K562 (cell line): ENCODE measurements around the gene LAMB4. TPM values are rescaled to one million over a fixed set of nuclear protein-coding genes. Genes with fewer than 3 reads are reported as not detected.

ENCODE experiments used
- EZH2 ChIP-seq: IDR thresholded peaks from 2 replicates; pipeline ENCODE4 v1.6.1; 2012; ENCODE audit warnings: low read depth, mild to moderate bottlenecking, inconsistent platforms, low read length, borderline replicate concordance
- FOXA1 ChIP-seq: fragments of 450-650 bp; IDR thresholded peaks from 2 replicates; pipeline ENCODE4 v1.6.1; 2016; ENCODE audit warnings: mild to moderate bottlenecking, borderline replicate concordance
- MAFG ChIP-seq: fragments of 450-650 bp; conservative IDR thresholded peaks from 2 replicates; pipeline ENCODE4 v1.6.1; 2016; ENCODE audit warnings: missing genetic modification characterization, missing compliant biosample characterization
- PCBP1 ChIP-seq: fragments of 200-400 bp; formaldehyde crosslinking; IDR thresholded peaks from 2 replicates; pipeline ENCODE4 v1.6.1; 2018; ENCODE audit warnings: mild to moderate bottlenecking, low read depth, low read length; ENCODE audit not compliant: poor library complexity, severe bottlenecking
- SMAD4 ChIP-seq: fragments of 250-450 bp; sonication (Bioruptor Pico); conservative IDR thresholded peaks from 2 replicates; pipeline ENCODE4 v1.8.0; 2021; ENCODE audit warnings: inconsistent platforms, mild to moderate bottlenecking, moderate library complexity
- SMARCE1 ChIP-seq: fragments of 450-650 bp; IDR thresholded peaks from 2 replicates; pipeline ENCODE4 v1.7.1; 2016; ENCODE audit warnings: mild to moderate bottlenecking
- polyA plus RNA-seq, 8 experiments: library from polyadenylated mRNA; depleted of rRNA in 4 of 8; stranded (reverse) in 5 of 8; unstranded in 3 of 8; fragments of >200 nt; fragmentation: Nextera tagmentation in 2 of 8; fragmentation: Illumina TruSeq in 1 of 8; extraction: Ambion mirVana in 2 of 8; extraction: Trizol in 1 of 8; gene quantifications; 2 replicates each; pipeline versions ENCODE4 v1.2.1 to v1.2.3, GENCODE V29; 2011 to 2014; ENCODE audit warnings: inconsistent platforms in 1 of 8, missing spikeins in 1 of 8
- total RNA-seq, 7 experiments: library from RNA; depleted of rRNA in 6 of 7; stranded (reverse); fragments of >200 nt in 6 of 7; fragmentation: Illumina TruSeq in 2 of 7; extraction: Trizol in 2 of 7; gene quantifications; 2 replicates each; pipeline versions ENCODE4 v1.2.1 to v1.2.3, GENCODE V29; 2011 to 2021; ENCODE audit warnings: low replicate concordance in 1 of 7
- TF ChIP-seq, protein P1 (sequence below): fragments of 450-650 bp; IDR thresholded peaks from 2 replicates; pipeline ENCODE4 v1.7.1; 2018; ENCODE audit warnings: mild to moderate bottlenecking, low read depth; ENCODE audit not compliant: partially characterized antibody
- TF ChIP-seq, protein P2 (sequence below): fragments of 250-450 bp; sonication (Bioruptor Pico); IDR thresholded peaks from 2 replicates; pipeline ENCODE4 v1.9.0; 2021; ENCODE audit warnings: mild to moderate bottlenecking
- TF ChIP-seq, protein P3 (sequence below): fragments of 450-650 bp; formaldehyde crosslinking; IDR thresholded peaks from 2 replicates; pipeline ENCODE4 v1.4.0; 2022; ENCODE audit warnings: mild to moderate bottlenecking, moderate library complexity
- TF ChIP-seq, protein P4 (sequence below): fragments of 250-450 bp; sonication (Bioruptor Pico); IDR thresholded peaks from 2 replicates; pipeline ENCODE4 v1.4.0; 2020; ENCODE audit warnings: mild to moderate bottlenecking, moderate library complexity
- TF ChIP-seq, protein P5 (sequence below): fragments of 450-650 bp; IDR thresholded peaks from 2 replicates; pipeline ENCODE4 v1.6.1; 2016; ENCODE audit warnings: low read depth

LAMB4 gene
- total and polyA plus RNA-seq, 9 of the 15 experiments (the other 6 are each of a cell fraction or from before 2014, with no cell fraction given) = 0.06 to 0.13 (median 0.07) TPM; not detected in 6

DNA sequence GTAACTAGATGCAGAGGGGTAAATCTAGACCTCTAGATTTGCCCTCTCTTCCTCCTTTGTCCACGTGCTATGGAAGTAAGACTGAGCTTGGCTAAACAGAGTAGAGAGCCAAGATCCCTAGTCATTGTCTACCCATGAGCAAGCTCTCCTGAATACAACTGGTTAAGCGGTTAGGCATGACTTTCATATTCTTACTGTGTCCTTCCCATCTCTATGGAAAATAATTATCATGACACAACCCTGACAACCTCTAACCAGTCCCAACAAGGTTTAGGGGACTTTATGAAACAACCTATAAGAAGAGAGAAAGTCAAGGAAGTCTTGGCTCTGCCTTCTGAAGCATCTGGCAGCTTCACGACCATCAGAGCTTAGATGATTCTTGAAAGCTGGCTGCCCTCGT is 7.8 kb upstream of the LAMB4 start (continued):
- TF ChIP-seq, protein P1, sequence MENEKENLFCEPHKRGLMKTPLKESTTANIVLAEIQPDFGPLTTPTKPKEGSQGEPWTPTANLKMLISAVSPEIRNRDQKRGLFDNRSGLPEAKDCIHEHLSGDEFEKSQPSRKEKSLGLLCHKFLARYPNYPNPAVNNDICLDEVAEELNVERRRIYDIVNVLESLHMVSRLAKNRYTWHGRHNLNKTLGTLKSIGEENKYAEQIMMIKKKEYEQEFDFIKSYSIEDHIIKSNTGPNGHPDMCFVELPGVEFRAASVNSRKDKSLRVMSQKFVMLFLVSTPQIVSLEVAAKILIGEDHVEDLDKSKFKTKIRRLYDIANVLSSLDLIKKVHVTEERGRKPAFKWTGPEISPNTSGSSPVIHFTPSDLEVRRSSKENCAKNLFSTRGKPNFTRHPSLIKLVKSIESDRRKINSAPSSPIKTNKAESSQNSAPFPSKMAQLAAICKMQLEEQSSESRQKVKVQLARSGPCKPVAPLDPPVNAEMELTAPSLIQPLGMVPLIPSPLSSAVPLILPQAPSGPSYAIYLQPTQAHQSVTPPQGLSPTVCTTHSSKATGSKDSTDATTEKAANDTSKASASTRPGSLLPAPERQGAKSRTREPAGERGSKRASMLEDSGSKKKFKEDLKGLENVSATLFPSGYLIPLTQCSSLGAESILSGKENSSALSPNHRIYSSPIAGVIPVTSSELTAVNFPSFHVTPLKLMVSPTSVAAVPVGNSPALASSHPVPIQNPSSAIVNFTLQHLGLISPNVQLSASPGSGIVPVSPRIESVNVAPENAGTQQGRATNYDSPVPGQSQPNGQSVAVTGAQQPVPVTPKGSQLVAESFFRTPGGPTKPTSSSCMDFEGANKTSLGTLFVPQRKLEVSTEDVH = no peak
- TF ChIP-seq, protein P2, sequence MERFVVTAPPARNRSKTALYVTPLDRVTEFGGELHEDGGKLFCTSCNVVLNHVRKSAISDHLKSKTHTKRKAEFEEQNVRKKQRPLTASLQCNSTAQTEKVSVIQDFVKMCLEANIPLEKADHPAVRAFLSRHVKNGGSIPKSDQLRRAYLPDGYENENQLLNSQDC (CRISPR knock-in tag) = no peak
- TF ChIP-seq, protein P3, sequence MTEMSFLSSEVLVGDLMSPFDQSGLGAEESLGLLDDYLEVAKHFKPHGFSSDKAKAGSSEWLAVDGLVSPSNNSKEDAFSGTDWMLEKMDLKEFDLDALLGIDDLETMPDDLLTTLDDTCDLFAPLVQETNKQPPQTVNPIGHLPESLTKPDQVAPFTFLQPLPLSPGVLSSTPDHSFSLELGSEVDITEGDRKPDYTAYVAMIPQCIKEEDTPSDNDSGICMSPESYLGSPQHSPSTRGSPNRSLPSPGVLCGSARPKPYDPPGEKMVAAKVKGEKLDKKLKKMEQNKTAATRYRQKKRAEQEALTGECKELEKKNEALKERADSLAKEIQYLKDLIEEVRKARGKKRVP (CRISPR knock-in tag) = no peak
- TF ChIP-seq EZH2 (no peak), PCBP1 (no peak), SMARCE1 (no peak), FOXA1 (no peak), SMAD4 (no peak), MAFG (tag) (no peak)
- TF ChIP-seq, protein P4, sequence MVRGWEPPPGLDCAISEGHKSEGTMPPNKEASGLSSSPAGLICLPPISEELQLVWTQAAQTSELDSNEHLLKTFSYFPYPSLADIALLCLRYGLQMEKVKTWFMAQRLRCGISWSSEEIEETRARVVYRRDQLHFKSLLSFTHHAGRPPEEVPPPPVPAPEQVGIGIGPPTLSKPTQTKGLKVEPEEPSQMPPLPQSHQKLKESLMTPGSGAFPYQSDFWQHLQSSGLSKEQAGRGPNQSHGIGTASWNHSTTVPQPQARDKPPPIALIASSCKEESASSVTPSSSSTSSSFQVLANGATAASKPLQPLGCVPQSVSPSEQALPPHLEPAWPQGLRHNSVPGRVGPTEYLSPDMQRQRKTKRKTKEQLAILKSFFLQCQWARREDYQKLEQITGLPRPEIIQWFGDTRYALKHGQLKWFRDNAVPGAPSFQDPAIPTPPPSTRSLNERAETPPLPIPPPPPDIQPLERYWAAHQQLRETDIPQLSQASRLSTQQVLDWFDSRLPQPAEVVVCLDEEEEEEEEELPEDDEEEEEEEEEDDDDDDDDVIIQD (CRISPR knock-in tag) = no peak
- TF ChIP-seq, protein P5, sequence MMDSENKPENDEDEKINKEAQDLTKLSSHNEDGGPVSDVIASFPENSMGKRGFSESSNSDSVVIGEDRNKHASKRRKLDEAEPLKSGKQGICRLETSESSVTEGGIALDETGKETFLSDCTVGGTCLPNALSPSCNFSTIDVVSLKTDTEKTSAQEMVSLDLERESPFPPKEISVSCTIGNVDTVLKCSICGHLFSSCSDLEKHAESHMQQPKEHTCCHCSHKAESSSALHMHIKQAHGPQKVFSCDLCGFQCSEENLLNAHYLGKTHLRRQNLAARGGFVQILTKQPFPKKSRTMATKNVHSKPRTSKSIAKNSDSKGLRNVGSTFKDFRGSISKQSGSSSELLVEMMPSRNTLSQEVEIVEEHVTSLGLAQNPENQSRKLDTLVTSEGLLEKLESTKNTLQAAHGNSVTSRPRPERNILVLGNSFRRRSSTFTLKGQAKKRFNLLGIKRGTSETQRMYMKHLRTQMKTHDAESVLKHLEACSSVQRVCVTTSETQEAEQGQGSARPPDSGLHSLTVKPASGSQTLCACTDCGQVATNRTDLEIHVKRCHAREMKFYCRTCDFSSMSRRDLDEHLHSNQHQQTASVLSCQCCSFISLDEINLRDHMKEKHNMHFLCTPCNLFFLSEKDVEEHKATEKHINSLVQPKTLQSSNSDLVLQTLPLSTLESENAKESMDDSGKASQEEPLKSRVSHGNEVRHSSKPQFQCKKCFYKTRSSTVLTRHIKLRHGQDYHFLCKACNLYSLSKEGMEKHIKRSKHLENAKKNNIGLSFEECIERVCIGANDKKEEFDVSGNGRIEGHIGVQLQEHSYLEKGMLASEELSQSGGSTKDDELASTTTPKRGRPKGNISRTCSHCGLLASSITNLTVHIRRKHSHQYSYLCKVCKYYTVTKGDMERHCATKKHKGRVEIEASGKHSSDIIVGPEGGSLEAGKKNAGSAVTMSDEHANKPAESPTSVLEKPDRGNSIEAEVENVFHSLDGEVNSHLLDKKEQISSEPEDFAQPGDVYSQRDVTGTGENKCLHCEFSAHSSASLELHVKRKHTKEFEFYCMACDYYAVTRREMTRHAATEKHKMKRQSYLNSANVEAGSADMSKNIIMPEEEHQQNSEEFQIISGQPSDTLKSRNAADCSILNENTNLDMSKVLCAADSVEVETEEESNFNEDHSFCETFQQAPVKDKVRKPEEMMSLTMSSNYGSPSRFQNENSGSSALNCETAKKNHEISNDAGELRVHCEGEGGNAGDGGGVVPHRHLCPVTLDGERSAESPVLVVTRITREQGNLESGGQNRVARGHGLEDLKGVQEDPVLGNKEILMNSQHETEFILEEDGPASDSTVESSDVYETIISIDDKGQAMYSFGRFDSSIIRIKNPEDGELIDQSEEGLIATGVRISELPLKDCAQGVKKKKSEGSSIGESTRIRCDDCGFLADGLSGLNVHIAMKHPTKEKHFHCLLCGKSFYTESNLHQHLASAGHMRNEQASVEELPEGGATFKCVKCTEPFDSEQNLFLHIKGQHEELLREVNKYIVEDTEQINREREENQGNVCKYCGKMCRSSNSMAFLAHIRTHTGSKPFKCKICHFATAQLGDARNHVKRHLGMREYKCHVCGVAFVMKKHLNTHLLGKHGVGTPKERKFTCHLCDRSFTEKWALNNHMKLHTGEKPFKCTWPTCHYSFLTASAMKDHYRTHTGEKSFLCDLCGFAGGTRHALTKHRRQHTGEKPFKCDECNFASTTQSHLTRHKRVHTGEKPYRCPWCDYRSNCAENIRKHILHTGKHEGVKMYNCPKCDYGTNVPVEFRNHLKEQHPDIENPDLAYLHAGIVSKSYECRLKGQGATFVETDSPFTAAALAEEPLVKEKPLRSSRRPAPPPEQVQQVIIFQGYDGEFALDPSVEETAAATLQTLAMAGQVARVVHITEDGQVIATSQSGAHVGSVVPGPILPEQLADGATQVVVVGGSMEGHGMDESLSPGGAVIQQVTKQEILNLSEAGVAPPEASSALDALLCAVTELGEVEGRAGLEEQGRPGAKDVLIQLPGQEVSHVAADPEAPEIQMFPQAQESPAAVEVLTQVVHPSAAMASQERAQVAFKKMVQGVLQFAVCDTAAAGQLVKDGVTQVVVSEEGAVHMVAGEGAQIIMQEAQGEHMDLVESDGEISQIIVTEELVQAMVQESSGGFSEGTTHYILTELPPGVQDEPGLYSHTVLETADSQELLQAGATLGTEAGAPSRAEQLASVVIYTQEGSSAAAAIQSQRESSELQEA = no peak
